ENCODE data around the gene SUGP2. TPM values are rescaled to one million over a fixed set of nuclear protein-coding genes. Genes with fewer than 3 reads are reported as not detected.

SUGP2 gene
- total and polyA plus RNA-seq, 4 donors, result 27.6 to 73.4 (median 59.6) TPM

DNA sequence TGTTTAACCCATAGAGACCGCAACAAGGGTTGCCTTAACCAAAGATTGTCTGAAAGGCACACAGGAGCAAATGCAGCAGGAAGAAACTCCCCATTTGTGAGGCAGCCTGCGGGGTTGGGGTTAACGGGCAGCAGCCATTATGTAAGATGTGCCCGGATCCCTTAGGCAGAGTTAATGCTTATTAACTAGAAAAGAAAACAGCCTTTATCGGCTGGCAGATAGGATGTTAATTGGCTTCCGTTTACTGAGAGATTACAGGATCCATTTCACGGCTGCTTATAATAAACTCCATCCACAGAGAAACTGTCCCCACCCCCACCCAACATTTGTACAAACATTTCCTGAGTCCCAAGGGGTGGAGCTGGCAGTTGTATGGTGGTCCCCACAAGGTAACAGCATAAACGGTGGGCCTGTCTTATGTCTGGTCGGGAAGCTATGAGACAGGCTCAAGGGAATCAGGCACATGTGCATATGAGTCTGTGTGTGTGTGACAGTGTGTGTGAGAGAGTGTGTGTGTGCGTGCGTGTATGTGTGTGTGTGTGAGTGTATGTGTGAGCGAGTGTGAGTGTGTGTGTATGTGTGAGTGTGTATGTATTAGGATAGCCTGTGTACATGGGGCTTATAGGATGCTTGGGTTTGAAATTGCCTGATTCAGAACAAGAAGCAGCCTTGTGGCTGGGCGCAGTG is 41.0 kb upstream of the SUGP2 start:
- H3K4me1 ChIP-seq (ENCODE audit: control insufficient read depth in 5 of 5, insufficient read depth in 5 of 5, low read length in 5 of 5), result peaks cover 0 to 5% (median 2%) of the 10 kb centered on the region in 5 donors
- TF ChIP-seq, protein P1, sequence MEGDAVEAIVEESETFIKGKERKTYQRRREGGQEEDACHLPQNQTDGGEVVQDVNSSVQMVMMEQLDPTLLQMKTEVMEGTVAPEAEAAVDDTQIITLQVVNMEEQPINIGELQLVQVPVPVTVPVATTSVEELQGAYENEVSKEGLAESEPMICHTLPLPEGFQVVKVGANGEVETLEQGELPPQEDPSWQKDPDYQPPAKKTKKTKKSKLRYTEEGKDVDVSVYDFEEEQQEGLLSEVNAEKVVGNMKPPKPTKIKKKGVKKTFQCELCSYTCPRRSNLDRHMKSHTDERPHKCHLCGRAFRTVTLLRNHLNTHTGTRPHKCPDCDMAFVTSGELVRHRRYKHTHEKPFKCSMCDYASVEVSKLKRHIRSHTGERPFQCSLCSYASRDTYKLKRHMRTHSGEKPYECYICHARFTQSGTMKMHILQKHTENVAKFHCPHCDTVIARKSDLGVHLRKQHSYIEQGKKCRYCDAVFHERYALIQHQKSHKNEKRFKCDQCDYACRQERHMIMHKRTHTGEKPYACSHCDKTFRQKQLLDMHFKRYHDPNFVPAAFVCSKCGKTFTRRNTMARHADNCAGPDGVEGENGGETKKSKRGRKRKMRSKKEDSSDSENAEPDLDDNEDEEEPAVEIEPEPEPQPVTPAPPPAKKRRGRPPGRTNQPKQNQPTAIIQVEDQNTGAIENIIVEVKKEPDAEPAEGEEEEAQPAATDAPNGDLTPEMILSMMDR (IDR thresholded peaks at IDR 0.05; ENCODE audit: control extremely low read depth, extremely low read depth), result no peak
- no peak overlapping the region for H3K4me3 ChIP-seq
- ATAC-seq (ENCODE audit: insufficient read depth, low FRiP score) (no peak), DNase-seq (no peak)
- no peak overlapping the region for H3K9ac ChIP-seq (ENCODE audit: insufficient read depth in 1 of 2, low read length in 2 of 2)
- WGBS, 2 donors, result 57 to 65% methylated on average over 13 of the region's 13 CpGs
- H3K27ac ChIP-seq (ENCODE audit: low read depth in 1 of 2, low read length in 1 of 2), result no peak overlapping the region
- peaks cover 0 to 7% (median 3%) of the 10 kb centered on the region in 4 donors for H3K36me3 ChIP-seq (ENCODE audit: control insufficient read depth in 4 of 4, insufficient read depth in 4 of 4, low read length in 4 of 4)
- H3K27me3 ChIP-seq (ENCODE audit: control insufficient read depth in 3 of 3, insufficient read depth in 3 of 3, low read length in 2 of 3), result no peaks in the 10 kb centered on the region
- H3K9me3 ChIP-seq (ENCODE audit: control insufficient read depth in 4 of 4, insufficient read depth in 3 of 4, low read length in 3 of 4), result no peaks in the 10 kb centered on the region

DNA sequence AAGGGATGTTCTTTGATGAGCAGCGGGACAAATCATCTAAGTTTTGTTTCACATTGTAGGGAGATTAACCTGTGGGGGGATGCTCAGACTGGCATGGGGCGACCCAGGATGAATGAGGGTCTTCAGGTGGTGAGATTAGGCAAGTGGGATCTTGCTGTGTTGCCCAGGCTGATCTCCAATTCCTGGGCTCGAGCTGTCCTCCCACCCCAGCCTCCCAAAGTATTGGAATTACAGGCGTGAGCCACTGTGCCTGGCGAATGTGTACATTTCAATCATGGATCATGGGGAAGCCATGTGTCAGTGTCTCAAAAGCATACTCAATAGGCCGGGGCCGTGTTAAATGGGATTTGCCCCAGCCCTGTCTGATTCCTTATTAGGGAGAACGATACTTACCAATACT is 38.6 kb upstream of the SUGP2 start:
- H3K27ac ChIP-seq (ENCODE audit: low read depth in 1 of 2, low read length in 1 of 2), result no peak overlapping the region
- H3K9ac ChIP-seq (ENCODE audit: insufficient read depth in 1 of 2, low read length in 2 of 2), result no peak overlapping the region
- DNase-seq (no peak), ATAC-seq (ENCODE audit: insufficient read depth, low FRiP score) (no peak)
- WGBS, 2 donors, result 90 to 93% methylated on average over 8 of the region's 8 CpGs
- H3K9me3 ChIP-seq (ENCODE audit: control insufficient read depth in 4 of 4, insufficient read depth in 3 of 4, low read length in 3 of 4), result no peaks in the 10 kb centered on the region
- H3K4me1 ChIP-seq (ENCODE audit: control insufficient read depth in 5 of 5, insufficient read depth in 5 of 5, low read length in 5 of 5), result peaks cover 0 to 8% (median 7%) of the 10 kb centered on the region in 5 donors
- TF ChIP-seq, protein P1 (IDR thresholded peaks at IDR 0.05; ENCODE audit: control extremely low read depth, extremely low read depth), result no peak
- H3K4me3 ChIP-seq, result no peak overlapping the region
- peaks cover 0 to 7% (median 2%) of the 10 kb centered on the region in 4 donors for H3K36me3 ChIP-seq (ENCODE audit: control insufficient read depth in 4 of 4, insufficient read depth in 4 of 4, low read length in 4 of 4)
- no peaks in the 10 kb centered on the region for H3K27me3 ChIP-seq (ENCODE audit: control insufficient read depth in 3 of 3, insufficient read depth in 3 of 3, low read length in 2 of 3)

DNA sequence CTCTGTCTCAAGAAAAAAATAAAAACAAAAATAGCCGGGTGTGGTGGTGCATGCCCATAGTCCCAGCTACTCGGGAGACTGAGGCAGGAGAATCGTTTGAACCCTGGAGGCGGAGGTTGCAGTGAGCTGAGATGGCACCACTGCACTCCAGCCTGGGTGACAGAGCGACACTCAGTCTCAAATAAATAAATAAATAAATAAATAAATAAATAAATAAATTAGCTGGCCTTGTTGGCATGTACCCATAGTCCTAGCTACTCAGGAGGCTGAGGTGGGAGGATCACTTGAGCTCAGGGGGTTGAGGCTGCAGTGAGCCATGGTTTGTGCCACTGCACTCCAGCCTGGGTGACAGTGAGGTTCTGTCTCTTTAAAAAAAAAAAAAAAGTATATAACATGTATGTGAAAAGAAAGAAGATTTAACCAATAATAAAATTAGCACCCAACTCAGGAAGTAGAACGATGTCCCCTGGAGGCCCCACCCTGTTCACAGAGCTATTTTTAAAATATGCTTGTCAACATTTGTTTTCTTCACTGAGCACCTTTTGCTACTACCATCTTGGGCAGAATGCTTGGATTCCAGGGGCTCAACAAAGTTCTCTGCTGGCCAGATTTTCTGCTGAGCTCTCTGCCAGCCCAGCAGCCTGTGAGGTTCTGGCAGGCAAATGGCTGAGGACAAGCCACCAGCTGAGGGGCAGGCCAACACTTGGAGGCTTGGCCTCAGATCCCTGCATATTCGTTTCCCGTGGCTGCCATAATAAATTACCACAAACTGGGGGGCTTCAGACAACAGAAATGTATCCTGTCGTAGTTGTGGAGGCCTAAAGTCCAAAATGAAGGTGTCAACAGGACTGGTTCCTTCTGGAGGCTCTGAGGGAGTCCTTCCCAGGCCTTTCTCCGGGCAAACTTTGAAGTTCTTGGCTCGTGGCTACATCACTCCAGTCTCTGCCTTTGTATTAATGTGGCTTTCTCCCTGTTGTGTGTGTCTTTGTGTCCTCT is 35.6 kb upstream of the SUGP2 start:
- peaks cover 0 to 3% (median 0%) of the 10 kb centered on the region in 4 donors for H3K36me3 ChIP-seq (ENCODE audit: control insufficient read depth in 4 of 4, insufficient read depth in 4 of 4, low read length in 4 of 4)
- H3K27ac ChIP-seq (ENCODE audit: low read depth in 1 of 2, low read length in 1 of 2), result peak overlapping the region in 1 of 2 donors; percentile 29
- H3K4me3 ChIP-seq, result no peak overlapping the region
- H3K27me3 ChIP-seq (ENCODE audit: control insufficient read depth in 3 of 3, insufficient read depth in 3 of 3, low read length in 2 of 3), result no peaks in the 10 kb centered on the region
- TF ChIP-seq, protein P1 (IDR thresholded peaks at IDR 0.05; ENCODE audit: control extremely low read depth, extremely low read depth), result no peak
- 79 to 81% methylated on average over 11 of the region's 11 CpGs for WGBS, 2 donors
- H3K9me3 ChIP-seq (ENCODE audit: control insufficient read depth in 4 of 4, insufficient read depth in 3 of 4, low read length in 3 of 4), result no peaks in the 10 kb centered on the region
- ATAC-seq (ENCODE audit: insufficient read depth, low FRiP score) (no peak), DNase-seq (peak; percentile 41 to 77 (median 71))
- H3K4me1 ChIP-seq (ENCODE audit: control insufficient read depth in 5 of 5, insufficient read depth in 5 of 5, low read length in 5 of 5), result peaks cover 0 to 21% (median 16%) of the 10 kb centered on the region in 5 donors
- H3K9ac ChIP-seq (ENCODE audit: insufficient read depth in 1 of 2, low read length in 2 of 2), result no peak overlapping the region

All from lung (tissue), 12 donors.